Neural crest cell (in vitro differentiated cells): ENCODE data around the gene RPS27L. TPM values are rescaled to one million over a fixed set of nuclear protein-coding genes. Genes with fewer than 3 reads are reported as not detected.

Experiments
- DNase-seq: peaks from one replicate; pipeline ENCODE4 v3.0.0; 2021; ENCODE audit warnings: low read depth, mixed read lengths, low spot score
- H3K27ac Mint-ChIP-seq: one replicate; pipeline ENCODE4 v1.8.0; 2021; ENCODE audit warnings: mild to moderate bottlenecking, mixed read lengths; ENCODE audit not compliant: unreplicated experiment
- H3K27me3 Mint-ChIP-seq: 2 replicates; pipeline ENCODE4 v1.8.0; 2021; ENCODE audit warnings: low read depth, mild to moderate bottlenecking, mixed read lengths
- H3K36me3 Mint-ChIP-seq: 2 replicates; pipeline ENCODE4 v1.8.0; 2021; ENCODE audit warnings: low read depth, mild to moderate bottlenecking, mixed read lengths
- H3K4me1 Mint-ChIP-seq: 2 replicates; pipeline ENCODE4 v1.8.0; 2021; ENCODE audit warnings: mixed read lengths
- H3K4me3 Mint-ChIP-seq: one replicate; pipeline ENCODE4 v1.8.0; 2021; ENCODE audit warnings: mild to moderate bottlenecking, mixed read lengths
- H3K9me3 Mint-ChIP-seq: 2 replicates; pipeline ENCODE4 v1.8.0; 2021; ENCODE audit warnings: mixed read lengths
- total RNA-seq: library from RNA; stranded (reverse); gene quantifications from 2 replicates; pipeline ENCODE4 v1.2.1, GENCODE V29; 2021
- TF ChIP-seq, protein P1 (sequence below): fragments of 200-600 bp; sonication (generic); conservative IDR thresholded peaks from 2 replicates; pipeline ENCODE4 v1.5.0; 2021; ENCODE audit warnings: antibody characterized with exemption, mild to moderate bottlenecking

Gene RPS27L
- total RNA-seq, 1 donor from 2014 or later: 86.6 TPM

DNA sequence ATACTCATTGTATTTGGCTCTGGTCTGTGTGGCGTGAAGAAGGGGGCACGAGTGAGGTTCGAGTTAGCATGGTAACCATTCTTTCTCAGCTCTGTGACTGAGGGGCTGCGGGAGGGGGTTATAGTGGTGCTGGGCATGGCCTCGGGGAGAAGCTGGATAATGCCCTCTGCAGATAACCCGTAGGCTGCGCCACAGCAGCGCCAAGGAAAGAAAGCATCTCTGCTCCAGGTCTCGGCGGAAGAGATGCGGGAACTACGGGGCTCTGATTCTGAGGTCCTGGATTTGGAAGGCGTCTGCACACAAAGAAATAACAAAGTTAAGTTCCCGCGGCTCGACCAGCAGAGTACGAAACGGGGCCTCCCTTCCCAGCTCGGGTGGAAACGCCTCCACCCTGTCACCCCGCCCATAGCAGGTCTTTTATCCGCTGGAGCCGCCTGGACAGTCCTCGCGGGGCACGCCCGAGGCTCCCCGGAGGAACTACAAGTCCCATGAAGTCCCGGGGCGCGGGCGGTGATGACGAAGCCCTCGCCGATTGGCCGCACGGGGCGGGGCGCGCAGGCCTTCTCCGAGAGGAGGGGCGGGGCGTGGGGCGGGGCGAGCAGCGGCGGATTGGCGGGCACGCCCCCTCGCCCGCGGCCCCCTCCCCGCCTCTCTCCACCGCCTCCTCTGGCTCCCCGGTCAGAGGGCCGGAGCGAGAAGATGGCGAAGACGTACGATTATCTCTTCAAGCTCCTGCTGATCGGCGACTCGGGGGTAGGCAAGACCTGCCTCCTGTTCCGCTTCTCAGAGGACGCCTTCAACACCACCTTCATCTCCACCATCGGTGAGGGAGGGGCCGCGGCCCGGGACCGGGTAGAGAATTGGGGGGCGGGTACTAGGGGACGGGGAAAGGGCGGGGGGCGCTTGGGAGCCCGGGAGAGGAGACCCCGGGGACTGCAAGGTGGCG is 31.9 kb upstream of the RPS27L start, which contains the start of gene RAB8B:
Gene RAB8B (plus strand): TSS at position 681 of the 946 bp plus-strand sequence. CDS start 19 bp downstream, at position 700.
- no peaks in the 10 kb centered on the region for H3K27me3 Mint-ChIP-seq
- TF ChIP-seq, protein P1, sequence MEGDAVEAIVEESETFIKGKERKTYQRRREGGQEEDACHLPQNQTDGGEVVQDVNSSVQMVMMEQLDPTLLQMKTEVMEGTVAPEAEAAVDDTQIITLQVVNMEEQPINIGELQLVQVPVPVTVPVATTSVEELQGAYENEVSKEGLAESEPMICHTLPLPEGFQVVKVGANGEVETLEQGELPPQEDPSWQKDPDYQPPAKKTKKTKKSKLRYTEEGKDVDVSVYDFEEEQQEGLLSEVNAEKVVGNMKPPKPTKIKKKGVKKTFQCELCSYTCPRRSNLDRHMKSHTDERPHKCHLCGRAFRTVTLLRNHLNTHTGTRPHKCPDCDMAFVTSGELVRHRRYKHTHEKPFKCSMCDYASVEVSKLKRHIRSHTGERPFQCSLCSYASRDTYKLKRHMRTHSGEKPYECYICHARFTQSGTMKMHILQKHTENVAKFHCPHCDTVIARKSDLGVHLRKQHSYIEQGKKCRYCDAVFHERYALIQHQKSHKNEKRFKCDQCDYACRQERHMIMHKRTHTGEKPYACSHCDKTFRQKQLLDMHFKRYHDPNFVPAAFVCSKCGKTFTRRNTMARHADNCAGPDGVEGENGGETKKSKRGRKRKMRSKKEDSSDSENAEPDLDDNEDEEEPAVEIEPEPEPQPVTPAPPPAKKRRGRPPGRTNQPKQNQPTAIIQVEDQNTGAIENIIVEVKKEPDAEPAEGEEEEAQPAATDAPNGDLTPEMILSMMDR: no peak
- H3K36me3 Mint-ChIP-seq: no peaks in the 10 kb centered on the region
- peak within 1 kb of the TSS; percentile 100 for H3K27ac Mint-ChIP-seq
- peaks cover 64% of the 10 kb centered on the region for H3K4me1 Mint-ChIP-seq
- DNase-seq: peak; percentile 98
- H3K9me3 Mint-ChIP-seq: no peaks in the 10 kb centered on the region
- H3K4me3 Mint-ChIP-seq: peak within 1 kb of the TSS; percentile 96

DNA sequence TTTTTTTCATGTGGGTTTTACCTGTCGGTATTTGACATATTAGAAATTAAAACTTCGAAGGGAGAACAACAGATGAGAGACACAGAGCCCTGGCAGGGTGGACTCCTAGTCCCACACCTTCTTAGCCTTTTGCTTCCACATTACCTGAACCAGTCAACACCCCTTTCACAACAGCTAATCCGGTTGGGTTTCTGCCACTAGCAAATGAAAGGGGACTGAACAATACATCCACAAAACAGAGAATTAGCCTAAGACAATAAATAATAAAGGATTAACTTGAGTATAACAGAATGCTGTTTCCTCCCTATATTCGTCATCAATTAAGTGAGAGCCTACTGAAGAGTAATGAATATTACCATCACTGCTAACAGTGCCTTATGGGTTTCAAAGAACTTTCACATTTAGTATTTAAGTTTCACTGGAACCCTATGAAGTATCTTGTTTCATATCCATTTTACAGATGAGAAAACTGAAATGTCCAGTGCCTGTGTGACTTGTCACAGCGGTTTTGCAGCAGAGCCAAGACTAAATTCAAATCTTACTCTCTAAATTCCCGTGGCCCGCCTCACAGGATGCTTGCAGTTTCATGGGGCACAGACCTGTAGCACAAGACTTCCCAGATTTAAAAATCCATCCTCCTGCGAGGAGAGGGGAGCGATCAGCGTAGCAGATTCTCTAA is 31.1 kb upstream of the RPS27L start:
- H3K4me3 Mint-ChIP-seq: peak overlapping the region; percentile 96
- H3K4me1 Mint-ChIP-seq: peaks cover 59% of the 10 kb centered on the region
- H3K9me3 Mint-ChIP-seq: no peaks in the 10 kb centered on the region
- H3K36me3 Mint-ChIP-seq: no peaks in the 10 kb centered on the region
- DNase-seq: no peak
- no peaks in the 10 kb centered on the region for H3K27me3 Mint-ChIP-seq
- TF ChIP-seq, protein P1: no peak
- H3K27ac Mint-ChIP-seq: peak overlapping the region; percentile 100

DNA sequence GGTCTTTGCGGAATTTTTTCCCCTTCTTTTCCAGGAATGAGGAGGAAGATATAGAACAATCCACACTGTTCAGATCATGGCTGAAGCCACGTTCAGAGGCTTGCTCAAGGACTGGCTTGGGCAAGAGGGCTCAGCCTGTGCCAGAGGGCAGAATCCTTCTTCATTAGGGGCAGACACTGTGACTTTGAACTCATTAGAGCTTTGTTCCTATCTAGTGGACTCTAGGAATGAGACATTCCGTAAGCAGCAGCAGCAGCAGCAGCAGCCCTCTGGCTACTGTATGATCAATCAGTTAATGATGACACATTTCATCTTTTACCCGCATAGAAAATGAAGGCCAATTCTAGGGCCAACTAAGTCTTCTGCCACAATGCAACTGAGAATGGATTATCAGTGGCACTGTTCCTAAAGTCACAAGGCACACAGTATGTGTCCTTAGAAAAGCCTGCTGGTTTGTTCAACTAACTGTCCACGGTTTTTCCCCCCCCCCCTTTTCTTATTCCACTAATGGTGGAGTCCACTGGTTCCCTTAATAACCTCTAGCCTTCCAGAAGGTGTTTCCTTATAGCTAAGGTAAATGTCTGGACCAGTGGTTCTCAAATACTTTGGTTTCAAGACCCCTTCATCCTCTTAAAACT is 30.4 kb upstream of the RPS27L start:
- peak overlapping the region; percentile 12 for H3K27ac Mint-ChIP-seq
- H3K4me3 Mint-ChIP-seq: peak overlapping the region; percentile 96
- H3K9me3 Mint-ChIP-seq: no peaks in the 10 kb centered on the region
- peaks cover 58% of the 10 kb centered on the region for H3K4me1 Mint-ChIP-seq
- TF ChIP-seq, protein P1: no peak
- no peak for DNase-seq
- no peaks in the 10 kb centered on the region for H3K27me3 Mint-ChIP-seq
- H3K36me3 Mint-ChIP-seq: no peaks in the 10 kb centered on the region

DNA sequence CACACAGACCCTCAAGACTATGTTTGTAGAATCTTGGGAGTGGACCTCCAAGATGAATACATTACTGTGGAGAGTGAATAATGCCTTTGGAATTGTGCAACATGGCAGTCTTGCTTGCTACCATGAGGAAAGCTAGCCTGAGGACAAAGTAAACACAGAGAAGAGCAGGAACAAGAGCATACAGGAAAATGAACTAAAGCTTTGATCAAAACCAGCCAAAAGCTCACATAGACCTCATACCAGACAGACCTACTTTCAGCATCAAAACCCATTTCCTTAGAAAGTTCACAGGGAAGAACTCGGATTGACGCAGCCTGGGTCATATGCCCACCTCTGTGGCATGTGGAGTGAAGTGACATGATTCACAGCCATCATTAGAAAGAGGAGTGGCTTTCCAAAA is 28.8 kb upstream of the RPS27L start:
- no peak for DNase-seq
- Mint-ChIP-seq H3K36me3 (no peaks in the 10 kb centered on the region), H3K4me3 (peak overlapping the region; percentile 25), H3K27me3 (no peaks in the 10 kb centered on the region), H3K27ac (no peak overlapping the region), H3K4me1 (peaks cover 42% of the 10 kb centered on the region), H3K9me3 (no peaks in the 10 kb centered on the region)
- TF ChIP-seq, protein P1: no peak

DNA sequence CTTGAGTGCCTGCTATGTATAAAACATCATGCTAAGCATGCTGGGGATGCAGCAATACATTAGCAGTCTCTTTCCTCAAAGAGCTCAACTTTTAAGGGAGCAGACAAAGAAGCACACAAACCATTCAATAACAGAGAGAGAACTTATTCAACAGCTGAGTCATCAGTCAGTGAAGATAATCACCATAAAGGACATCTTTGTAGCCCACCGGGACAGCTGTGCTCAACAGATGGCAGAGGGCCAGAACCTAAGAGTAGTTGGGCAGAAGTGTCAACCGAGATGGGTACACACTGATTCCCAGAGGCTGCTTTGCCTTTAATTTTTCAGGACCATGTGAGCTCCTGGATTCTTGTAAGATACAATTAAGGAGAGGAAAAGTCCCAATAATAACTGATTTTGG is 27.9 kb upstream of the RPS27L start:
- Mint-ChIP-seq H3K9me3 (no peaks in the 10 kb centered on the region), H3K4me1 (peaks cover 33% of the 10 kb centered on the region), H3K27me3 (no peaks in the 10 kb centered on the region), H3K4me3 (peak overlapping the region; percentile 33), H3K27ac (no peak overlapping the region), H3K36me3 (no peaks in the 10 kb centered on the region)
- no peak for DNase-seq
- TF ChIP-seq, protein P1: no peak
